NCI-H128 (cell line): ENCODE measurements around the gene DSG2.
"Not testable (repeated sequence)": the region's sequence is repeated elsewhere in the genome, so short reads cannot be mapped to it uniquely, and the experiment has no call there.

Source experiments
- DNase-seq: peaks from one replicate; lab custom pipeline; 2025; ENCODE audit not compliant: unreplicated experiment; lab: John Stamatoyannopoulos, UW

The DSG2 gene

DNA sequence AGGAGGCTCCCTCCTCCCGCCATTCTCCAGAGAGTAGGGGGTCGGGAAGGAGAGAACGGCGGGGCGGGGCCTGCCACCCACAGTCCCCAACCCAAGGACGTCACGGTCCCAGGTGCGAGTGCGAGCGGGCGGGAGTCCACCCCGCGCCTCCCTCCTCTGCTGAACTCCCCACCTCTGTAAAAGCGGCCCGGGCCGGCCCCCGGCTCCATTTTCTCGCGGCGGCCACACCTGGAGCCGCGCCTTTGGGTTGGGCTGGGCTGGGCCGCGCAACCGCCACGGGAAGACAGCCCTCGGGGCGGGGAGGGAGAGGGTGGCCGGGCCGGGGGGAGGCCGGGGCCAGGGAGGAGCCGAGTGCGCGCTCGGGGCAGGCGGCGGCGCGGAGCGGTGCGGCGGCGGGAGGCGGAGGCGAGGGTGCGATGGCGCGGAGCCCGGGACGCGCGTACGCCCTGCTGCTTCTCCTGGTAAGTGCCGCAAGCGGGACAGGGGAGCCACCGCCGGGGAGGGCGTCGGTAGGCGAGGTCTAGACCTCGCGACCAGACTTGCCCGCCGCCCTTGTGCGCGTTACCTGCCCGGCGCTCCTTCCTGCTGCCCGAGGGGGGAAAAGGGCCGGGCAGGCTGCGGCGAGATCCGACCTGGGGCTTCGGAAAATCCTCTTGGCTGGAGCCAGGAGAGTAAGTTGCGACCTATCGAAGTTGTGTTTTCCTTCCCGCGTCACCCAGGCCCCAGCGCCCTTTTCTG, at the start of gene DSG2:
Gene DSG2 (plus strand): TSS at position 342 of the 738 bp plus-strand sequence. CDS start 75 bp downstream, at position 417.
- no peak for DNase-seq

DNA sequence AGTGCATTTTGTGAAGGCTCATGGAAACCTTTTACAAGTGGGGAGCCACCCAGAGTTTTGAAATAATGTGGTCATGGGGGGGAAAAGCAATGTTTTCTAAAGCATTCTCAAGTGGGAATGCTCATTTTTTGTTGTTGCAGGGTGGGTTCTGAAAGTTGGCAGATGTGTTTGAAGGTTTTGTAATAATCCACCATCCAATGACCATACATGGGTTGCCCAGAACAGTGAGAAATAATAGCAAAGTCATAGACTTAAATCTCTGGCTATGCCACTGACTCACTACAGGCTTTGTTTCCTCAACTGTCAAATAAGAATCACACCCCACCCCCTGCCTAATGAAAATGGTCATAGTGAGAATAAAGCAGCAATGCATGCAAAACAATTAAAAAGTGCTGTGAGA, 47.6 kb upstream of the DSG2 start:
- no peak for DNase-seq

GRCh38 chr18:31451625-31452024, 46.4 kb upstream of the DSG2 start:
- no peak for DNase-seq

DNA sequence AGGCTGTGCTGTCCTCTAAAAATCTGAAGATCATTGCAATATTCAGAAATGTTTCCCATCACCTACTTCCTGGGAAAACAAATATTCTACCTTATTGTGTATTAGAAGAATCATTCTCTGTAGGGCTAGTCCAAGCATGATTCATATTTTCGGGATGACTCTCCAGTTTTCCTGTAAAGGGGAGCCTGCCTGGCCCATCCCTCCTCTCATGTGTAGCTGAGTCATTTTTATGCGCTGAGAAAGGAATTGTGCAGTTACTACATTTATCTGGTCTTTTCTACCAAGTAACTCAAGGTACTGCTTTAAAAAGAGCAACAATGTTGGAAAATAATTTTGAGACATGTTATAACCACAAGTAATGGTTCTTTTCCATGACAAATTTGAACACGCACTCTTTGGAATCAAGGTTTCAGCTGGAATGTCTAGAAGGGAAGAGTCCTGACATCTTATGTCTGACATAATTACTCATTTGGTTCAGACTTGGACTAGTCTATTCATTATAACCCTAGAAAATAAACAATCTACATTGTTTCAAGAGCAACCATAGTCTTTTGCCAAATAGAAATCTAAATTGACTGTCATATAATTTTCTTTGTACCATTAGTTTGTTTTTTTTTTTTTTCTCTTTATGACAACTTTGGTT, 43.8 kb upstream of the DSG2 start:
- no peak for DNase-seq

GRCh38 chr18:31469629-31470028, 28.3 kb upstream of the DSG2 start:
- no peak for DNase-seq

DNA sequence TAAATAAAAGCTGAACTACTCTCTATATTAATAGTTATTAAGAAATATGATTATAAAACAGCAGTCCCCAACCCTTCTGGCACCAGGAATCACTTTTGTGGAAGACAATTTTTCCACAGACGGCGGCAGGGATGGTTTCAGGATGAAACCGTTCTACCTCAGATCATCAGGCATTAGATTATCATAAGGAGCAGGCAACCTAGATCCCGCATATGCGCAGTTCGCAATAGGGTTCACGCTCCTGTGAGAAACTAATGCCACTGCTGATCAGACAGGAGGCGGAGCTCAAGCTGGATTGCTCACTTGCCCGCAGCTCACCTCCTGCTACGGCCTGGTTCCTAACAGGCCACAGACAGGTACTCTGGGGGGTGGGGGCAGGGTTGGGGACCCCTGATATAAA, 19.3 kb upstream of the DSG2 start:
- no peak for DNase-seq

DNA sequence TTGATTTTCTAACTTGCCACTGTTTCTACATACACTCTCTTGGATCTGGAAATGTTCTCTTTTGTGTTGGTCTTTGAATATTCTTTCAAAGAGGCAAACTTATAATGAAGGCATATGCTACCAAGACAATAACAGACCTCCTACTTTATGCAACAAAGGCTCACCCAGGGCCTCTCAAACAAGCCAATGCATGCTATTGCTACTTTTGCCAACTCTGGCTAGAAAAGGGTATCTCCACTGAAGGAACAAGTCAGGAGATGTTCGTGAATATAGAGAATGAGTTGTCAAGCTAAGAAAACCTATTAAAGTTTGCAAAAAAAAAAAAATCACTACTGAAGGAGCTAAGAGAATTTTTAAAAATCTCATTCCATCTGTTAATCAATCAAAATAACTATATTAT, 15.9 kb upstream of the DSG2 start:
- no peak for DNase-seq

GRCh38 chr18:31483396-31483795, 14.6 kb upstream of the DSG2 start:
- DNase-seq: no peak

DNA sequence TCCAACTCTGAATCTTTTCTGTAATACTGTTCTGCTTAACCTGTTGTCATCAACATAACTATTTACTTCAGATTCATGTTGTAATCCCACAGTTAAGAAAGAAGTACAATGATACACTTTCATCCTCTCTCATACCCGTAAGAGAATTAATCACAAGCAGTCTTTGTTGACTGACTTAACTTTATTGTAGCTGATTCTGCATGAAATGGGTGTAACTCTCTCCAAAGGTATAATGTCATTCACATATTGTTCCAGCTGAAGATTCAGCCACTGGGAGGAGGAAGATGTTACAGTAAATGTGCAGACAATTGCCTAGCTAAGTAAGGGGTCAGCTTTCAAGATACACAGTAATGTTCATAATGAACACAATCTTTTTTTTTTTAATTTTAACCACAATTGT, 13.5 kb upstream of the DSG2 start:
- no peak for DNase-seq

DNA sequence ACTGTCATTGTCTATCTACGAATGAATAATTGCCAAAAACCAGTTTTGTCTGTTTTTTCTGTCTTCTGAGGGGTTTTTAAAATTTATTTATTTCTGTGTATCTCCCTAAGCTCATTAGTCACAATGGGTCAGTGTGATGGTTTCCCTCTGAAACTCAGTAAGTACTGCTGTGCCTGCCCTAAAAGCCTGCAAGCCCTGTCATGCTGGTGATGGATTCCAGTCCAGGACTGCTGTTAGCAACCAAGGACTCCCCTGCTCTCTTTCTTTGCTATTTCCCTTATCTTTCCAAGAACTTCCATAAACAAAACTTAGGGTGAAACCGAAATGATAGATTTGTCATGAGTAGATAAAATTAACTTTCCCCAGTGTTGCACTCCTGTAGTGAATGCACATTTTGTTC, 11.8 kb upstream of the DSG2 start:
- no peak for DNase-seq

- DNase-seq: no peak
These were observed 10.5 kb upstream of the DSG2 start for GRCh38 chr18:31487246-31488015.

DNA sequence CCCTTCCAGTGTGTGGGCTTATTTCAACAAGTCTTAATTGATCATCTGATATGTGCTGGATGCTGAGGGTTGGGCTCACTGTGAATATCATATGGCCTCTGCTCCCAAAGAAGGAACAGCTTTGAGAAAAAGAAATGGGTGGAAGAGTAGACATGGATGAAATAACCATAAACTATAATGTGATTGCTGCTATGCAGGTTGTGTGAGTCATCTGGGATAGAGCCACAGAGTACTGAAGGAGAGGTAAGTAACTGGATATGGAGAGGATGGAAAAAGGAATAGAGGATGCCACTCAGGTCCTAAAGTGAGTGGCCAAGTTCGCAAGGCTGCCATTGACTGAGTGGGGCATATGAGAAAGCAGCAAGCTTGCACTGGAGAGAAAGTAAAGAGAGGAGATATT, 8.7 kb upstream of the DSG2 start:
- no peak for DNase-seq

DNA sequence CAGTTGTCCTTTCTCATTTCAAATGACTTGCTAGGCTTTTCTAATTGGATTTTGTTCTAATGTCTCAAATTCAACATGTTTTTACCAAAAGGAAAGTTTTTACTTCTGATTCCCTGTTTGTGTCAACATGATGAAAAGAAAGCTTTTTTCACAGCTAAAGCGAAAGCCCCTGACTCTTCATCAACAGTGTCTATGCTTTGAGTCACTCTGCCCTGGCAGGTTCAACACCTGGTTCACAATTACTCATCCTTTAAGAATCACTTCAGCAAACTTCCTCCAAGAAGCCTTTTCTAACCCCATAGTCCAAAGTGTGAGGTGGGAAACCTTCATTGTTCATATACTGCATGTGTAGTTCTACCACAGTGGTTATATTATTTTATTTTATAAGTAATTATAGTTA, 7.6 kb upstream of the DSG2 start:
- DNase-seq: no peak

GRCh38 chr18:31490833-31491232, 7.1 kb upstream of the DSG2 start:
- DNase-seq: no peak

GRCh38 chr18:31491586-31491985, 6.4 kb upstream of the DSG2 start:
- DNase-seq: no peak

- DNase-seq: no peak
These were observed 5.3 kb upstream of the DSG2 start for GRCh38 chr18:31492671-31493070.

DNA sequence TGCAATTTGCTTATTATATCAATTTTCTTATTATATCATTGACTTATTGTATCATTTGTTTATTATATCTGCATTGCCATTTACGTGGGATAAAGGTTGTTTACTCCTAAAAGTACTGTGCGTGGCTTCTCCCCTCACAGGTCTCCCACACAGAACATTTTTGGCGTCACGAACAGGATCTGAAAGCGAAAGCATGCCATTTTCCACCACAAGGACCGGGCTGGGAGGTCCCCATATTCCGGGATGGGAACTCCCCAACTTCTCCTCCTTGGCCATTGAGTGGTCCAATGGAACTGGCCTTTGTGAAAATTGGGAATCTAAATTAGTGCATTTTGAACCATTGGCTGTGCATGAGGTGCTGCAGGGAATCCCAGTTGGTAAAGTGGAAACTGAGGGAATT, 4.8 kb upstream of the DSG2 start:
- DNase-seq: no peak

DNA sequence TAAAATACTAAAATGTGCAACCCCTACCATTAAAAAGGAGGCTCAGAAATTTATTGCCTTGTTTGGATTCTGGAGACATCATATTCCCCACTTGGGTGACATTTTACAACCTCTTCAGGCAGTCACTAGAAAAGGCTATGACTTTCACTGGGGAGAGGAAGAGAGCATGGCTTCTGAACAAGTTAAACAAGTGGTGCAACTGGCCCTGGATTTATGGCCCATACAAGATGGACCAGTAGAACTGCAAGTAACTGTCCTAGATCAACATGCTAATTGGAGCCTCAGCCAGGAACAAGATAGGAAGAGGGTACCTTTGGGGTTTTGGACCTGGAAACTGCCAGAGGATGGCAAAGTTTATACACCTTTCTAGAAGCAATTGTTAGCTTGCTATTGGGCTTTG, 4.0 kb upstream of the DSG2 start:
- no peak for DNase-seq

- DNase-seq: not testable (repeated sequence)
These were observed 3.2 kb upstream of the DSG2 start for GRCh38 chr18:31494705-31495244.

- DNase-seq: no peak
These were observed 557 bp upstream of the DSG2 start for GRCh38 chr18:31497404-31497835.

GRCh38 chr18:31498574-31499524, 872 bp downstream of the DSG2 start:
- DNase-seq: no peak
